Tibial artery (tissue), 4 donors: ENCODE measurements around the gene LIME1.

Experiments
- DNase-seq, 2 donors: peaks; one replicate each; pipeline ENCODE4 v3.0.0-alpha.2; 2019
- H3K27ac ChIP-seq, 2 donors: fragments of 200-600 bp; sonication (generic) in 1 of 2; 1 replicate in 1 of 2; 2 replicates in 1 of 2; pipeline ENCODE4 v1.5.1; 2018 to 2019; ENCODE audit warnings: mild to moderate bottlenecking in 1 of 2
- H3K27me3 ChIP-seq, 2 donors: fragments of 200-600 bp; sonication (generic) in 1 of 2; one replicate each; pipeline versions ENCODE4 v1.5.1 to v1.6.0; 2016 to 2019
- H3K36me3 ChIP-seq, 3 donors: fragments of 200-600 bp; sonication (generic) in 2 of 3; one replicate each; pipeline ENCODE4 v1.5.1; 2016 to 2019; ENCODE audit warnings: mild to moderate bottlenecking in 2 of 3
- H3K4me1 ChIP-seq, 4 donors: fragments of 200-600 bp; sonication (generic) in 2 of 4; 1 replicate in 3 of 4; 2 replicates in 1 of 4; pipeline ENCODE4 v1.5.1; 2016 to 2019
- H3K4me3 ChIP-seq, 2 donors: fragments of 200-600 bp; sonication (generic) in 1 of 2; 1 replicate in 1 of 2; 2 replicates in 1 of 2; pipeline ENCODE4 v1.5.1; 2018 to 2019; ENCODE audit warnings: mild to moderate bottlenecking in 2 of 2
- H3K9me3 ChIP-seq, 3 donors: fragments of 200-600 bp; sonication (generic) in 1 of 3; one replicate each; pipeline ENCODE4 v1.5.1; 2016 to 2019
- intact Hi-C: fragments of 100-400 bp; cut with DNase I; formaldehyde crosslinking; loops from one replicate; pipeline ENCODE4 v1.15.0; 2023; ENCODE audit warnings: low total_unique reads
- TF ChIP-seq, protein P1 (sequence below), 2 experiments: fragments of 200-600 bp in 1 of 2; fragments of 450-650 bp in 1 of 2; IDR thresholded peaks; one replicate each; pipeline ENCODE4 v1.5.1; 2017 to 2019; ENCODE audit warnings: antibody characterized with exemption in 2 of 2, mild to moderate bottlenecking in 1 of 2, moderate library complexity in 1 of 2

Gene LIME1

DNA sequence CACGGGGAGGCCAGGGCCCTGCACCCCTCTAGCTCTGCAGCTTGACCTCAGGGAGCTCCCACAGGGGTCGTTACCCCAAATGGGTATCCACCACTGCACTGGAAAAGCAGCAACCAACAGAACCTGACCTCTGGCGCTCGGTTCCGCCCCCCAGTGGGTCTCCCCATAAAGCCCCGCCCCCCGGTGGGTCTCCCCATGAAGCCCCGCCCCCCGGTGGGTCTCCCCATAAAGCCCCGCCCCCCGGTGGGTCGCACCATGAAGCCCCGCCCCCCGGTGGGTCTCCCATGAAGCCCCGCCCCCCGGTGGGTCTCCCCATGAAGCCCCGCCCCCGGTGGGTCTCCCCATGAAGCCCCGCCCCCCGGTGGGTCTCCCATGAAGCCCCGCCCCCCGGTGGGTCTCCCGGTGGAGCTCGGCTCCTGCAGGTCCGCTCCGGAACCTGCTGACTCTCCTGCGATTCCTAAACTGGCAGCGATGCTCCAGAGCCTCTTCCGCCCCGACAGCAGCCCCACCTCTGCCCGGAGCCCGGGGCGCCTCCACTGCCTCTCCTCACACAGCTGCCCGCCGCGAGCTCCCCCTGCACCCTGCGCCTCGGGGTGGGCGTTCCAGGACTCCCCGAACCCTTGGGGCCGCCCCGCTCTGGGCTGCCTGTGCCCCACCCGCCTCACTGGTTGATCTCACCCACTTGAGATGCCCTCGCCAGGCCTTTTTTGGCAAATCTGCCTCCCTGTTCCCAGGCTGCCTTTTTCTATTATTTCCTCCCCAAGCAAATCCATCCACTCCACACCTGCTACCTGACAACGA, 15.2 kb downstream of the LIME1 start:
- no peaks in the 10 kb centered on the region for H3K9me3 ChIP-seq
- H3K4me3 ChIP-seq, result no peak overlapping the region
- TF ChIP-seq, protein P1, sequence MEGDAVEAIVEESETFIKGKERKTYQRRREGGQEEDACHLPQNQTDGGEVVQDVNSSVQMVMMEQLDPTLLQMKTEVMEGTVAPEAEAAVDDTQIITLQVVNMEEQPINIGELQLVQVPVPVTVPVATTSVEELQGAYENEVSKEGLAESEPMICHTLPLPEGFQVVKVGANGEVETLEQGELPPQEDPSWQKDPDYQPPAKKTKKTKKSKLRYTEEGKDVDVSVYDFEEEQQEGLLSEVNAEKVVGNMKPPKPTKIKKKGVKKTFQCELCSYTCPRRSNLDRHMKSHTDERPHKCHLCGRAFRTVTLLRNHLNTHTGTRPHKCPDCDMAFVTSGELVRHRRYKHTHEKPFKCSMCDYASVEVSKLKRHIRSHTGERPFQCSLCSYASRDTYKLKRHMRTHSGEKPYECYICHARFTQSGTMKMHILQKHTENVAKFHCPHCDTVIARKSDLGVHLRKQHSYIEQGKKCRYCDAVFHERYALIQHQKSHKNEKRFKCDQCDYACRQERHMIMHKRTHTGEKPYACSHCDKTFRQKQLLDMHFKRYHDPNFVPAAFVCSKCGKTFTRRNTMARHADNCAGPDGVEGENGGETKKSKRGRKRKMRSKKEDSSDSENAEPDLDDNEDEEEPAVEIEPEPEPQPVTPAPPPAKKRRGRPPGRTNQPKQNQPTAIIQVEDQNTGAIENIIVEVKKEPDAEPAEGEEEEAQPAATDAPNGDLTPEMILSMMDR (IDR thresholded peaks at IDR 0.05), result no peak
- no peak for DNase-seq
- intact Hi-C loops, result no loop called here
- H3K4me1 ChIP-seq, result no peaks in the 10 kb centered on the region
- H3K27ac ChIP-seq, result no peak overlapping the region
- peaks cover 0 to 19% (median 0%) of the 10 kb centered on the region in 3 donors for H3K36me3 ChIP-seq
- no peaks in the 10 kb centered on the region for H3K27me3 ChIP-seq

DNA sequence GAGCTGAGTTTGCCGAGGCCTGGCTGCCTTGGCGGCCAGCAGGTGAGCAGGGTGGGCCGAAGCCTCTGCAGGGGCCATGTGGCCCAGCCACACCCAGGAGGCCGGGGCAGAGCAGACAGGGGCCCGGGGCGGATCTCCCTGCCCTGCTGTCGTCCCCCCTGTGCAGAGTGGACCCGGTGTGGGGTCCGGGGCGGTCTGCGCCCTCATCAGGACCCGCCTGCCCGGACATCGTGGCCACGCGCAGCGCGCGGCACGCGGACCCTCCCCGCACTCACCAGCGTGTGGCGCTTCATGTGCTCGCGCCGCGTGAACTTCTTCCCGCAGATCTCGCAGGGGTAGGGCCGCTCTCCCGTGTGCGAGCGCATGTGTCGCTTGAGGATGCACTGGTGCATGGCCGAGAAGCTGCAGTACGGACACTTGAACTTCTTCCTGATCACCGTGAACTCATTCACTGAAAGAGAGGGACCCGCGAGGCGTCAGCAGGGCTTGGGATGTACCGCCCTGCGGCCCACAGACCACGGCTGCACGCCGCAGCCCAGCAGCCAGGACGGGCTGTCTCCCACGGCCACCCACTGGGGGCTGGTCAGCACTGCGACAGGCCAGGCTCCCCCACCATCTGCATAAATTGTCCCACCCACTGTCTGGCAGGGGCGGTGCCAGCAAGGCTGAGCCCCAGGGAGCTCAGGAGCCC, 16.1 kb downstream of the LIME1 start:
- Histone ChIP-seq H3K27me3 (no peaks in the 10 kb centered on the region), H3K36me3 (peaks cover 0 to 16% (median 0%) of the 10 kb centered on the region in 3 donors), H3K9me3 (no peaks in the 10 kb centered on the region), H3K27ac (no peak overlapping the region), H3K4me3 (no peak overlapping the region), H3K4me1 (no peaks in the 10 kb centered on the region)
- intact Hi-C loops, result no loop called here
- DNase-seq, result no peak
- TF ChIP-seq, protein P1 (IDR thresholded peaks at IDR 0.05), result no peak

DNA sequence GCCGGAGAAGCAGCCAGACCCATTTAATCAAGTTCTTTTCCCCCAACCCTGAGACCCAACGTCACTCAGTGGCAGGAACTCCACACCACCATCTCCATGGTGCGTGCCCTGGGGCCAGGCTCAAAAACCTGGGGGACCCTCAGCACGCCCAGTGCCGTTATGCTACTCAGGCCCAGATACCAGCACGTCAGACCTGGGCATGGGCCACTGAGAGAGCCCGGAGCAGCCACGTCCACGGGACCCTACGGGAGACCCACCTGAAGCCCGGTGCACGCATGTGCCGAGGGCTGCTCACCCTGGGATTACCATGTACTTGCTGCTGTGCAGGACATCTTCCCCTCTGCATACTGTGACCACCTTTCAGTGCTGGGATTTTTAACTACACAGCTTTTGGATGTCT, 16.9 kb downstream of the LIME1 start:
- Histone ChIP-seq H3K36me3 (peaks cover 0 to 16% (median 0%) of the 10 kb centered on the region in 3 donors), H3K27ac (no peak overlapping the region), H3K4me3 (no peak overlapping the region), H3K27me3 (no peaks in the 10 kb centered on the region), H3K4me1 (no peaks in the 10 kb centered on the region), H3K9me3 (no peaks in the 10 kb centered on the region)
- no peak for DNase-seq
- TF ChIP-seq, protein P1 (IDR thresholded peaks at IDR 0.05), result no peak
- intact Hi-C loops, result no loop called here

DNA sequence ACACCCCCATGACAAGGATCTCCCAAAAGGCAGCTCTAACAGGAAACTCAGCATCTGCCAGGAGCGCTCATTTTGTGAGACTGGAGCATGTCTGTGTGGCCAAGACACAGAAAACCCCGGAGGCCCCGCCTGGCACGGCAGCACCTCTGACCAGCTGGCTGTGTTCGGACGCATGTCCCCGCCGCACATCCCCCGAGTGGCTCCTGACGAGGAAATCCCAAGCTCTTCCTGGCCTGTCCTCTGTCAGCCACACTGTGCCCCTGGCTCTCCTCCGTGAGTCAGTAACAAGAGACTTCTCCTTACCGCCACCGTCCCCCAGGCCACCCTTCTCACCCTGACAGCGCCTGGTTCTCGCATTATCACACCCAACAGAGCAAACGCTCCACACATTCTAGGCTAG, 17.5 kb downstream of the LIME1 start:
- Histone ChIP-seq H3K27me3 (no peaks in the 10 kb centered on the region), H3K4me3 (no peak overlapping the region), H3K27ac (no peak overlapping the region), H3K9me3 (no peaks in the 10 kb centered on the region), H3K36me3 (peaks cover 0 to 16% (median 0%) of the 10 kb centered on the region in 3 donors), H3K4me1 (no peaks in the 10 kb centered on the region)
- no peak for DNase-seq
- intact Hi-C loops, result no loop called here
- TF ChIP-seq, protein P1 (IDR thresholded peaks at IDR 0.05), result no peak

DNA sequence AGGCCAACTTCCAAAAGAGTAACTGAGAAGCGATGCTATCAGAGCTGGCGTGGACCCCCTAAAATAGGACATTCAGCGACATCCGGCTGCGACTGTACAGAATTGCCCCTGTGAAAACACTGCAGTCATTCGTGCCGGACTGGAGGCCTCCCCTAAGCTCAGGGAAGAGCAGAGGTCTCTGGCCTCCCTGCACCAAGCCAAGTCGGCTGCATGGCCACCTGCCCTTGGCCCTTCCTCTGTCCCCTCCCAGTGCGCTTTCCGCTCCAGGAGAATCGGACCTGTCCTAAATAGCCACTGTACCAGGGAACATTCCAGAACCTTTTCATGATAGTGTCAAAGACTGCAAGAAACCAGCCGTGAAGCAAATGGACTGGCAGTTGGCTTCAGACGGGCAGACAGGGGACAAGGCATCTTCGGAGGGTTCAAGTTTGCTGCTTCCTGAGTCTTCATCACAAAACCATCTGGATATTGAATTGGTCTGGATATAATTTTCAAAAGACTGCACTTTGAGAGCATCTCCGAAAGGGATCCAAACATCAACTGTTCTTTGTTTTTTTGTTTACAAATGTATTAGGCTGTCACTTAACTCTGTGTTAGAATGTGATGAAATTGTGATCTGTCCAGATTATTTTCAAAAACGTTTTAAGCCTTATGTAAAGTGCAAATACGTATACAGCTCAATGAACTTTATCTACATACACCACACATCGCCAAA, 19.6 kb downstream of the LIME1 start:
- intact Hi-C loops, result no loop called here
- TF ChIP-seq, protein P1 (IDR thresholded peaks at IDR 0.05), result no peak

More for the DNA sequence above, 19.6 kb downstream of the LIME1 start:
- Histone ChIP-seq H3K36me3 (peaks cover 0 to 8% (median 0%) of the 10 kb centered on the region in 3 donors), H3K4me1 (no peaks in the 10 kb centered on the region), H3K27ac (no peak overlapping the region), H3K9me3 (no peaks in the 10 kb centered on the region), H3K4me3 (no peak overlapping the region), H3K27me3 (no peaks in the 10 kb centered on the region)
- no peak for DNase-seq
